ENCODE data around the gene GRIN2A.

Gene GRIN2A

DNA sequence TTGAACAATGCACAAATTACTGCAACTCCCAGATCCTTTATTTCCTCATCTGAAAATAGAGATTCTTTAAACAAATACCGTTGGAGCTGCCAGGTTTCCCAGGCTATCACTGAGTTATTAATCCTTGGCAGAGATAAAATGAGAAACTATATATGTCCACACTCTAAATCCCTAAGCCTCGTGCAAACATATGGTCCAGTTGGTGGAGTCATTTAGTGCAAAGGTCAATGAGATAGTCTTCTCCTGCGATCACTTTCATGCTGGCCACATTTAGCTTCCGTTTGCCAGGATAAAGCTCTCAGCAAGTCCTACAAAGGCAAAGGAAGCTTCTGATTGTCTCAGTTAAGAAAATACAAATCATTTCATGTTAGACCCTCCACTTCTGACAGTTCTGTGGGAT is 11.0 kb downstream of the GRIN2A start:
- no peaks in the 10 kb centered on the region for H3K4me1 ChIP-seq (ENCODE audit: low read length)
- no peaks in the 10 kb centered on the region for H3K27me3 ChIP-seq (replicated peaks; ENCODE audit: insufficient read depth, low read length)
- no peaks in the 10 kb centered on the region for H4K20me1 ChIP-seq (ENCODE audit: insufficient read depth, low read length)
- H3K4me2 ChIP-seq (ENCODE audit: low read depth, low read length) = no peak overlapping the region
- H3F3A ChIP-seq (ENCODE audit: insufficient read depth, low read length) = no peaks in the 10 kb centered on the region
- no peak for DNase-seq
- H3K79me2 ChIP-seq (ENCODE audit: low read length) = no peaks in the 10 kb centered on the region
- no peak overlapping the region for H2AFZ ChIP-seq (ENCODE audit: low read length)
- TF ChIP-seq EZH2phosphoT487 (IDR thresholded peaks at IDR 0.05; ENCODE audit: low read length) = no peak
- no peaks in the 10 kb centered on the region for H3K9me3 ChIP-seq (replicated peaks; ENCODE audit: insufficient read depth, low read length)
- H3K4me3 ChIP-seq (ENCODE audit: low read length) = no peak overlapping the region
- H3K9me2 ChIP-seq (replicated peaks; ENCODE audit: insufficient read depth, low read length) = no peaks in the 10 kb centered on the region
- H3K9ac ChIP-seq (ENCODE audit: low read length) = no peak overlapping the region
- H3K27ac ChIP-seq (ENCODE audit: low read length) = no peak overlapping the region
- H3K36me3 ChIP-seq (replicated peaks; ENCODE audit: insufficient read depth, low read length) = no peaks in the 10 kb centered on the region

DNA sequence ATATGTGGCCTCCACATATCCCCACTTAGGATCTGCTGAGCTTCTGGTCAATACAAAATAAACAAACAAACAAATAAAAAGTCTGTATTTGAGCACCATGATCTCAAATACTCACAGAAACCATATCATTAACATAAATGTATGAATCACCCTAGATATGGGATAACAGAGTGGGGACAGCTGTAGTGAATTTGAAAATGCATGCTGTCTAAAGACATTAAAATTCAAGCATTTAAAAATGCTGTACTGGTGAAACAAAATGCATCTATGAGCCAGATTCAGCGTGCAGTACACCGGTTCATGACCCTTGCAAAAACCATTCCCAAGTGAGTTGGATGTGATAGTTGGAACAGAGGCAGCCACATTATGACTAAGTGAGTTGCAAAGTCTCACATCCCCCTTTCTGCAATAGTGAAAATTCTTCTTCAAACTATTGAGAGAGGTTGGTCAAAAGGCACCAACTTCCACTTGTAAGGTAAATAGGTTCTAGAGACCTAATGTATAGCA is 12.3 kb downstream of the GRIN2A start:
- Histone ChIP-seq H3K27me3 (replicated peaks; ENCODE audit: insufficient read depth, low read length) (no peaks in the 10 kb centered on the region), H4K20me1 (ENCODE audit: insufficient read depth, low read length) (no peaks in the 10 kb centered on the region), H3K4me3 (ENCODE audit: low read length) (no peak overlapping the region), H3K9ac (ENCODE audit: low read length) (no peak overlapping the region), H3F3A (ENCODE audit: insufficient read depth, low read length) (no peaks in the 10 kb centered on the region), H2AFZ (ENCODE audit: low read length) (no peak overlapping the region), H3K9me3 (replicated peaks; ENCODE audit: insufficient read depth, low read length) (no peaks in the 10 kb centered on the region), H3K4me1 (ENCODE audit: low read length) (no peaks in the 10 kb centered on the region), H3K9me2 (replicated peaks; ENCODE audit: insufficient read depth, low read length) (no peaks in the 10 kb centered on the region), H3K36me3 (replicated peaks; ENCODE audit: insufficient read depth, low read length) (no peaks in the 10 kb centered on the region), H3K27ac (ENCODE audit: low read length) (no peak overlapping the region), H3K79me2 (ENCODE audit: low read length) (no peaks in the 10 kb centered on the region), H3K4me2 (ENCODE audit: low read depth, low read length) (no peak overlapping the region)
- TF ChIP-seq, protein P1, sequence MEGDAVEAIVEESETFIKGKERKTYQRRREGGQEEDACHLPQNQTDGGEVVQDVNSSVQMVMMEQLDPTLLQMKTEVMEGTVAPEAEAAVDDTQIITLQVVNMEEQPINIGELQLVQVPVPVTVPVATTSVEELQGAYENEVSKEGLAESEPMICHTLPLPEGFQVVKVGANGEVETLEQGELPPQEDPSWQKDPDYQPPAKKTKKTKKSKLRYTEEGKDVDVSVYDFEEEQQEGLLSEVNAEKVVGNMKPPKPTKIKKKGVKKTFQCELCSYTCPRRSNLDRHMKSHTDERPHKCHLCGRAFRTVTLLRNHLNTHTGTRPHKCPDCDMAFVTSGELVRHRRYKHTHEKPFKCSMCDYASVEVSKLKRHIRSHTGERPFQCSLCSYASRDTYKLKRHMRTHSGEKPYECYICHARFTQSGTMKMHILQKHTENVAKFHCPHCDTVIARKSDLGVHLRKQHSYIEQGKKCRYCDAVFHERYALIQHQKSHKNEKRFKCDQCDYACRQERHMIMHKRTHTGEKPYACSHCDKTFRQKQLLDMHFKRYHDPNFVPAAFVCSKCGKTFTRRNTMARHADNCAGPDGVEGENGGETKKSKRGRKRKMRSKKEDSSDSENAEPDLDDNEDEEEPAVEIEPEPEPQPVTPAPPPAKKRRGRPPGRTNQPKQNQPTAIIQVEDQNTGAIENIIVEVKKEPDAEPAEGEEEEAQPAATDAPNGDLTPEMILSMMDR (IDR thresholded peaks at IDR 0.05; ENCODE audit: low read length) = no peak
- TF ChIP-seq EZH2phosphoT487 (IDR thresholded peaks at IDR 0.05; ENCODE audit: low read length) (no peak), EZH2 (optimal IDR thresholded peaks at IDR 0.05; ENCODE audit: low read depth, low read length) (no peak)
- no peak for DNase-seq

DNA sequence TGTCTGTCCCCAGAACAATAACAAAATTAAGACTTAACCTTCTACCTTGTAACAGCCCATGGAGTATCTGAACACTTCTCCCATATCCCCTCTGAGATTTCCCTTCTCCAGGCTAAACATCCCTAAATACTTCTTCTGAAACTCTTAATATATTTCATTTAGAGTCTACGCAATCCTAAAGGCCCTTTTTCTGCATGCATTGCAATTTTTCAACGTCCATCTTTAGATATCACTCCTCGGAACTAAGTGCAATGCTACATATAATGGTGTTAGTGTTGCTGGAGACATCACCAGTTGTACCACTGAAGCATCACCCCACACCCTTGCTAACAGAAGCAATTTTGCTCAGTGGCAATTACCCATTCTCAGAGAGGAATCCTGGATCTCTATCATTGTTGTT is 13.2 kb downstream of the GRIN2A start:
- H3K27me3 ChIP-seq (replicated peaks; ENCODE audit: insufficient read depth, low read length) = no peaks in the 10 kb centered on the region
- H3K27ac ChIP-seq (ENCODE audit: low read length) = no peak overlapping the region
- H3K4me2 ChIP-seq (ENCODE audit: low read depth, low read length) = no peak overlapping the region
- H3K9me3 ChIP-seq (replicated peaks; ENCODE audit: insufficient read depth, low read length) = no peaks in the 10 kb centered on the region
- no peak overlapping the region for H3K9ac ChIP-seq (ENCODE audit: low read length)
- H3K4me3 ChIP-seq (ENCODE audit: low read length) = no peak overlapping the region
- TF ChIP-seq, protein P1 (IDR thresholded peaks at IDR 0.05; ENCODE audit: low read length) = no peak
- TF ChIP-seq EZH2phosphoT487 (IDR thresholded peaks at IDR 0.05; ENCODE audit: low read length) (no peak), EZH2 (optimal IDR thresholded peaks at IDR 0.05; ENCODE audit: low read depth, low read length) (no peak)
- H3K4me1 ChIP-seq (ENCODE audit: low read length) = no peaks in the 10 kb centered on the region
- no peaks in the 10 kb centered on the region for H4K20me1 ChIP-seq (ENCODE audit: insufficient read depth, low read length)
- no peak overlapping the region for H2AFZ ChIP-seq (ENCODE audit: low read length)
- H3K36me3 ChIP-seq (replicated peaks; ENCODE audit: insufficient read depth, low read length) = no peaks in the 10 kb centered on the region
- H3K79me2 ChIP-seq (ENCODE audit: low read length) = no peaks in the 10 kb centered on the region
- H3K9me2 ChIP-seq (replicated peaks; ENCODE audit: insufficient read depth, low read length) = no peaks in the 10 kb centered on the region
- DNase-seq = no peak
- H3F3A ChIP-seq (ENCODE audit: insufficient read depth, low read length) = no peaks in the 10 kb centered on the region

DNA sequence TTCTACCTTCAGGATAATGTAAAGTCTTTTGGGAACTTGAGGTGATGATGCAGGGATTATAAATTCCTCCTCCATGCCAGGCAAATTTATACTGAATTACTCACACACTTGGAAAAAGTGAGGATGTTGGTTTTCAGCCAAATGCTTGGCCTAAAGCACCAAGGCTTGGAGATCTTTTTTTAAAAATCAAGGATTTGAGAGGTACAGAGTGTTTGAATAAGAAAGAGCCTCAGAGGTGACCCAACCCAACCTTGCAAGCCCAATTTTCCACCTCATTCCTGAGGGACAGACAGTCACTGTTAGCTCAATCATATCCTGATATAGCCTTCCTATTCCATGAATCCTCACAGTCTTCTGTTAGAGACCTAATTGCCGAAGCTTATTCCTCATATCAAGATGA is 14.0 kb downstream of the GRIN2A start:
- no peak overlapping the region for H3K9ac ChIP-seq (ENCODE audit: low read length)
- no peak for TF ChIP-seq EZH2phosphoT487 (IDR thresholded peaks at IDR 0.05; ENCODE audit: low read length)
- H3K9me3 ChIP-seq (replicated peaks; ENCODE audit: insufficient read depth, low read length) = no peaks in the 10 kb centered on the region
- H3K27ac ChIP-seq (ENCODE audit: low read length) = no peak overlapping the region
- H3K4me3 ChIP-seq (ENCODE audit: low read length) = no peak overlapping the region
- H3K4me2 ChIP-seq (ENCODE audit: low read depth, low read length) = no peak overlapping the region
- no peak for DNase-seq
- no peak overlapping the region for H2AFZ ChIP-seq (ENCODE audit: low read length)
- no peaks in the 10 kb centered on the region for H3F3A ChIP-seq (ENCODE audit: insufficient read depth, low read length)
- no peaks in the 10 kb centered on the region for H3K79me2 ChIP-seq (ENCODE audit: low read length)
- no peaks in the 10 kb centered on the region for H3K4me1 ChIP-seq (ENCODE audit: low read length)
- H4K20me1 ChIP-seq (ENCODE audit: insufficient read depth, low read length) = no peaks in the 10 kb centered on the region
- no peaks in the 10 kb centered on the region for H3K36me3 ChIP-seq (replicated peaks; ENCODE audit: insufficient read depth, low read length)
- no peaks in the 10 kb centered on the region for H3K27me3 ChIP-seq (replicated peaks; ENCODE audit: insufficient read depth, low read length)
- no peaks in the 10 kb centered on the region for H3K9me2 ChIP-seq (replicated peaks; ENCODE audit: insufficient read depth, low read length)
